Small intestine (tissue), 7 donors: Measurements from ENCODE around the gene NAV2. TPM values are rescaled to one million over a fixed set of nuclear protein-coding genes. Genes with fewer than 3 reads are reported as not detected.

Experiments
- DNase-seq, 2 donors: peaks; one replicate each; pipeline versions ENCODE4 v3.0.0 to v3.0.0-alpha.2; 2013
- FAIRE-seq: peaks from 2 replicates; lab custom pipeline; 2012; peaks lifted over from hg19 to GRCh38; lab: Jason Lieb, UNC
- H3K27ac ChIP-seq, 3 donors: one replicate each; pipeline ENCODE4 v1.5.1; 2013; ENCODE audit warnings: low read length in 2 of 3, mild to moderate bottlenecking in 2 of 3, control low read depth in 1 of 3, inconsistent platforms in 1 of 3, low read depth in 1 of 3, moderate library complexity in 1 of 3
- H3K27me3 ChIP-seq, 3 donors: one replicate each; pipeline ENCODE4 v1.6.1; 2013; ENCODE audit warnings: low read length in 3 of 3, inconsistent platforms in 1 of 3; ENCODE audit not compliant: control insufficient read depth in 3 of 3, insufficient read depth in 3 of 3
- H3K36me3 ChIP-seq, 3 donors: one replicate each; pipeline ENCODE4 v1.6.1; 2013; ENCODE audit warnings: low read length in 3 of 3, inconsistent platforms in 1 of 3, low read depth in 1 of 3, mild to moderate bottlenecking in 1 of 3, moderate library complexity in 1 of 3; ENCODE audit not compliant: control insufficient read depth in 3 of 3, insufficient read depth in 2 of 3
- H3K4me1 ChIP-seq, 3 donors: one replicate each; pipeline ENCODE4 v1.6.1; 2013; ENCODE audit warnings: low read length in 2 of 3, inconsistent platforms in 1 of 3, low read depth in 1 of 3, mild to moderate bottlenecking in 1 of 3, moderate library complexity in 1 of 3; ENCODE audit not compliant: control insufficient read depth in 3 of 3, insufficient read depth in 2 of 3
- H3K4me3 ChIP-seq, 3 donors: one replicate each; pipeline ENCODE4 v1.5.1; 2013; ENCODE audit warnings: low read length in 3 of 3, control low read depth in 1 of 3, inconsistent platforms in 1 of 3, low read depth in 1 of 3, mild to moderate bottlenecking in 1 of 3, moderate library complexity in 1 of 3
- H3K9me3 ChIP-seq, 2 donors: one replicate each; pipeline ENCODE4 v1.6.1; 2013; ENCODE audit warnings: low read depth in 1 of 2, low read length in 1 of 2; ENCODE audit not compliant: control insufficient read depth in 2 of 2, insufficient read depth in 1 of 2
- WGBS, 3 donors: extraction: QIAGEN DNeasy Blood & Tissue Kit; methylation state at CpG; one replicate each; pipeline ENCODE4 v1.1.7; 2013; 5-methylcytosine and 5-hydroxymethylcytosine counted together
- polyA plus RNA-seq, 4 donors: library from polyadenylated mRNA; stranded (reverse) in 3 of 4; unstranded in 1 of 4; fragments of 200-250 nt in 3 of 4; fragments of 120-200 nt in 1 of 4; gene quantifications; one replicate each; pipeline versions ENCODE4 v1.2.1 to v1.2.3, GENCODE V29; 2013
- donor health status: healthy with polysubstance abuse.
- donor health status: control.
- donor health status: control.
- donor health status: Bipolar disorder and iron deficiency.
- donor health status: healthy.

NAV2 gene
- polyA plus RNA-seq, 4 donors, result 1.6 to 6.5 (median 3.6) TPM

- no peak for DNase-seq
- H3K36me3 ChIP-seq, result peaks cover 0 to 3% (median 0%) of the 10 kb centered on the region in 3 donors
- no peak overlapping the region for H3K27ac ChIP-seq
- H3K4me1 ChIP-seq, result peaks cover 0 to 40% (median 0%) of the 10 kb centered on the region in 3 donors
- no peak overlapping the region for H3K4me3 ChIP-seq
- no peaks in the 10 kb centered on the region for H3K27me3 ChIP-seq
- no peaks in the 10 kb centered on the region for H3K9me3 ChIP-seq
- no peak for FAIRE-seq
- 87 to 94% (median 94%) methylated on average over 8 of the region's 8 CpGs for WGBS, 3 donors
Measured at GRCh38 chr11:19984048-19984742, 271.6 kb downstream of the NAV2 start.

- H3K27ac ChIP-seq, result no peak overlapping the region
- H3K27me3 ChIP-seq, result no peaks in the 10 kb centered on the region
- no peak overlapping the region for H3K4me3 ChIP-seq
- FAIRE-seq (no peak), DNase-seq (no peak)
- H3K9me3 ChIP-seq, result no peaks in the 10 kb centered on the region
- peaks cover 0 to 3% (median 0%) of the 10 kb centered on the region in 3 donors for H3K36me3 ChIP-seq
- H3K4me1 ChIP-seq, result peaks cover 0 to 32% (median 0%) of the 10 kb centered on the region in 3 donors
Measured at GRCh38 chr11:19985111-19985510, 272.5 kb downstream of the NAV2 start.

GRCh38 chr11:19987331-19987801, 274.7 kb downstream of the NAV2 start:
- H3K27ac ChIP-seq, result peak overlapping the region in 1 of 3 donors; percentile 36
- no peak for FAIRE-seq

GRCh38 chr11:19988598-19988997, 276.0 kb downstream of the NAV2 start:
- Histone ChIP-seq H3K4me1 (peaks cover 0 to 15% (median 0%) of the 10 kb centered on the region in 3 donors), H3K4me3 (no peak overlapping the region), H3K27ac (no peak overlapping the region), H3K36me3 (peaks cover 0 to 3% (median 0%) of the 10 kb centered on the region in 3 donors), H3K27me3 (no peaks in the 10 kb centered on the region), H3K9me3 (no peaks in the 10 kb centered on the region)
- 45 to 47% (median 45%) methylated on average over 2 of the region's 2 CpGs for WGBS, 3 donors
- FAIRE-seq (no peak), DNase-seq (no peak)

More at GRCh38 chr11:19987331-19987801, 274.7 kb downstream of the NAV2 start:
- 8 to 41% (median 11%) methylated on average over 2 of the region's 2 CpGs for WGBS, 3 donors
- Histone ChIP-seq H3K36me3 (peaks cover 0 to 3% (median 0%) of the 10 kb centered on the region in 3 donors), H3K4me1 (peaks cover 0 to 15% (median 0%) of the 10 kb centered on the region in 3 donors), H3K9me3 (no peaks in the 10 kb centered on the region), H3K4me3 (no peak overlapping the region), H3K27me3 (no peaks in the 10 kb centered on the region)
- peak in 1 of 2 donors; percentile 39 for DNase-seq

GRCh38 chr11:19989191-19989590, 276.6 kb downstream of the NAV2 start:
- FAIRE-seq, result no peak

GRCh38 chr11:19992162-19992561, 279.5 kb downstream of the NAV2 start:
- FAIRE-seq (no peak), DNase-seq (no peak)
- Histone ChIP-seq H3K27me3 (no peaks in the 10 kb centered on the region), H3K4me1 (peaks cover 0 to 25% (median 0%) of the 10 kb centered on the region in 3 donors), H3K4me3 (no peak overlapping the region), H3K9me3 (no peaks in the 10 kb centered on the region), H3K27ac (no peak overlapping the region), H3K36me3 (no peaks in the 10 kb centered on the region)

More at GRCh38 chr11:19989191-19989590, 276.6 kb downstream of the NAV2 start:
- 65 to 81% (median 73%) methylated on average over 2 of the region's 2 CpGs for WGBS, 3 donors
- peaks cover 0 to 15% (median 0%) of the 10 kb centered on the region in 3 donors for H3K4me1 ChIP-seq
- no peaks in the 10 kb centered on the region for H3K9me3 ChIP-seq
- no peak overlapping the region for H3K4me3 ChIP-seq
- no peak for DNase-seq
- H3K27ac ChIP-seq, result no peak overlapping the region
- no peaks in the 10 kb centered on the region for H3K27me3 ChIP-seq
- H3K36me3 ChIP-seq, result peaks cover 0 to under 1% (median 0%) of the 10 kb centered on the region in 3 donors

GRCh38 chr11:19992998-19993397, 280.4 kb downstream of the NAV2 start:
- FAIRE-seq (no peak), DNase-seq (no peak)
- no peak overlapping the region for H3K27ac ChIP-seq

GRCh38 chr11:19994672-19995071, 282.0 kb downstream of the NAV2 start:
- FAIRE-seq, result no peak

More at GRCh38 chr11:19992998-19993397, 280.4 kb downstream of the NAV2 start:
- H3K4me3 ChIP-seq, result no peak overlapping the region
- peaks cover 0 to 18% (median 0%) of the 10 kb centered on the region in 3 donors for H3K4me1 ChIP-seq
- no peaks in the 10 kb centered on the region for H3K9me3 ChIP-seq
- no peaks in the 10 kb centered on the region for H3K27me3 ChIP-seq
- no peaks in the 10 kb centered on the region for H3K36me3 ChIP-seq

More at GRCh38 chr11:19994672-19995071, 282.0 kb downstream of the NAV2 start:
- H3K9me3 ChIP-seq, result no peaks in the 10 kb centered on the region
- H3K4me1 ChIP-seq, result peaks cover 0 to 15% (median 0%) of the 10 kb centered on the region in 3 donors
- H3K27ac ChIP-seq, result peak overlapping the region in 1 of 3 donors; percentile 22
- 69 to 73% (median 72%) methylated on average over 3 of the region's 3 CpGs for WGBS, 3 donors
- H3K4me3 ChIP-seq, result no peak overlapping the region
- no peaks in the 10 kb centered on the region for H3K27me3 ChIP-seq
- no peaks in the 10 kb centered on the region for H3K36me3 ChIP-seq
- no peak for DNase-seq
